HG02943 (cell line): Measurements from ENCODE around the gene ADGRD2.

Source experiments
- ATAC-seq: cut with Tn5 transposase; IDR thresholded peaks from one replicate; pipeline ENCODE4 v1.9.1; 2021; ENCODE audit warnings: mild to moderate bottlenecking, low read depth, moderate library complexity; ENCODE audit not compliant: unreplicated experiment

Gene ADGRD2

DNA sequence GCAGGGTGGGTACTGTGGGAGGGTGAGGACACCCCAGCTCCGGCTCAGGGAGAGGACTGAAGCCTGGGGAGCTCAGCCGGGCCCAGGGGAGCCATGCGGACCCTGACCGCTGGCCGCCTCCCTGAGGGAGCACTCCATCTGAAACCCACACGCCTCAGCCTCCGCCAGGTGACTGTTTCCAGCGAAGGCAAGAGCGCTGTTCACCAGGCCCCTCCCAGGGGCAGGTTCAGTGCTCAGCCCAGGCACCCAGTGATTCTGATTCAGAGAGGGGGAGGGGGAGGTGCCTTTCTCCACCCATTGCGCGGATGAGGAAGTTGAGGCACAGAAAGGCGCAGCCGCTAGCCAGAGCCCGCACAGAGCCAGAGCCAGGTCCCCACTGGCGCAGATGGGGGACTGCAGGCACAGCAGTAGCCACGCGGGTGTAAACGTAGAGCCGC is 27.0 kb downstream of the ADGRD2 start:
- no peak for ATAC-seq

DNA sequence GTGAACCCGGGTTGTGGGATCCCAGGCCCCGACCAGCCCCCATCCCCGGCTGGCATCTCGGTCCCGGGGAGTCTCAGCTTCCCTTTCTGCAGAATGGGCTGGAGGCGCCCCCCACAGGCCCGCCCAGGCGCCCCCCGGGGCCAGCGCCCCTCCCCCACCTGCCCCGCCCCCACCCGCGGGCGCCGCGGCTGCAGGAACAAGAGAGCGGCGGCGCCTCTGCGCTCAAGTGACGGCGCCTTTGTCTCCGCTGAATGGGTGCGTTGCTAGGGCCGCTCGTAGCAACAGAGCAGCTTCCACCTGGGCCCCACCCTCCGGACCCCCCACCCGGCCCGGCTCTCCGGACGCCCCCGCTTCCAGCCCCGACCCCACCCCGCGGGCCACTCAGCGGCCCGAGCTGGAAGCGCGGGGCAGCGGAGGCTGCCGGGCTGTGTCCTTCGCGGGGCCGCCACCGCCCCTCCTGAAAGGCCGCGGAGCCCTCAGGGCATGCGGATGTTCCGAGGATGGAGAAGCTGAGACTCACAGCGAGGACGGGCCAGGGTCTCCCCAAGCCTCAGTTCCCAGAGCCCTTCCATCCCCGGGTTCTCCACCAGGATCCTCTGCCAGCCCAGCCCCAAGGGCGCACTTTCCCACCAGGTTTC is 27.5 kb downstream of the ADGRD2 start:
- no peak for ATAC-seq

DNA sequence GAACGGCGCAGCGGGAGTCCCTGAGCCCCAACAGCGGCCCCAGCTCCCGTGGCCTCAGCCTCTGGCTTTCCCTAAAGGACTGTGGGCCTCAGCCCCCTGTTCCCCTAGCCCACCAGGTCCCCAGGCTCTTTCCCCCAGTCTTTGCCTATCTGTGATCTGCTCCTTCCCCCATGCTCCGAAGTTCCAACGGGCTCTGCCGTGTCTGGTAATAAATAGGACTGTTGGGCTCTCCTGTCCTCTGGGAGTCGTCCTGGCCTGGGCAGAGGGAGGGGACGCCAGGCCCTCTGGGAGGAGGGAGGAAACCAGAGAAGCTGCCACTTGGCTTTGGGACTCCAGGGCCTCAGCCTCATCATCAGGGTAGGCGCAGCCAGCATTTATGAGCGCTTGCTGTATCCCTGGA is 28.1 kb downstream of the ADGRD2 start:
- no peak for ATAC-seq

DNA sequence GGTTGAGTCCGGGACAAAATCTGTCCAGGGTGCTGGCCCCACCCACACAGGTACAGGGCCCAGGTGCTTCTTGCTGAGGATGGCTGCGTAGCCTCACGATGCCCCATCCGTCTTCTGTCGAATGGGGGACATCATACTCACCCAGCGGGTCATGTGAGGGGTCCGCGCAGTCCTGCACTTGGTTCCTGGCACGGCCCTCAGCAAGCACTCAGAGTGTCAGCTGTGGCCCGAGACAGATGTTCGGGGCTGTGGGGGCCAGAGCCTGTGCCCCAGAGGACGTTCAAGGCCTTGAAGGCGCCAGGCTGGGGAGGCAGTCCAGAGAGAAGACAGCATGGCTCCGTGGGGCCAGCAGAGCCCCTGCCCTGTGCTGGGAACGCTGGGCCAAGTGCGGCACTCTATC is 29.1 kb downstream of the ADGRD2 start:
- ATAC-seq, result no peak

DNA sequence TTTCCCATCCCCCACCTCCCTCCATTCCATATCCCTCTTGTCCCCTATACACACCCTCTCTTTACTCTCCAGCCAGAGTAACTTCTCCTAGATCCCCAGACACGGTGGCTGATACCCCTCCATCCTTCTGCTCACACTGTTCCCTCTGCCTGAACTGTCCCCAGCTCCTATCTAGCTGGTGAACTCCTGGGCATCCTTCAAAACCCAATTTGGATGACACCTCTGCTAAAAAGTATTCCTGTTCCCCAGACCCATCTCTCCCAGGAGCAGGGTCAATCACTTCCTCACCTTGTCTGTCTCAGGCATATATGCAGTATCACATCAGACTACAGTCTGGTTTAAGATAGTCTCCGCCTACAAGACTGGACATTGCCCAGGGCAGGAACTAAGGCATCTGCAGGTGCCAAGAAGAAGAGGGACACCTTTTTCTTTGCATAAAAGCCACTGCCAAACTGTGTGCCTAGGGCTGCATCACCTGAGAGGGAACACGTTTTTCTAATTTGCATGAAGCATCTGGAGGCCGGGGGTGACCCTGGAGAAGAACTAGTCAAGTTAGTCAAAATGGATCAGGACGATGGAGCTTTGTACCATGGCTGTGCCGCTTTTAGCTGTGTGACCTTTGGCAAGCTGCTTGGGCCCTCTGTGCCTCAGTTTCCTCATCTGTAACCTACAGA is 29.8 kb downstream of the ADGRD2 start:
- no peak for ATAC-seq

DNA sequence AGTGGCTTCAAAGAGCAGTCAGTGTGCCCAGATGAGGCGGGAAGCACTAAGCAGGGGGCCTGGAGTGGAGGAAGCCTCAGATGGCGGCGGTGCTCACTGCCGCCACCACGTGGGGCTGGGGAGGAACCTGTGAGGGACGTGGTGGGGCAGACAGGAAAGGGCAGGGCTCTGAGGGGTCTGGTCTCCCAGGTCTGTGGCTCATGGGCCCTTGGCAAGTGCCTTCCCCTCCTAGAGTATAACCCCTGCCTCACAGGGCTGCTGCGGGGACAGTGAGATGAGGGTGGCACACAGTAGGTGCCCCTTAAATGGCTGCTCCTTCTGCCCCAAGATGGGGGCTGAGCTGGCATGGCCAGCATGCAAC is 30.4 kb downstream of the ADGRD2 start:
- ATAC-seq, result no peak

DNA sequence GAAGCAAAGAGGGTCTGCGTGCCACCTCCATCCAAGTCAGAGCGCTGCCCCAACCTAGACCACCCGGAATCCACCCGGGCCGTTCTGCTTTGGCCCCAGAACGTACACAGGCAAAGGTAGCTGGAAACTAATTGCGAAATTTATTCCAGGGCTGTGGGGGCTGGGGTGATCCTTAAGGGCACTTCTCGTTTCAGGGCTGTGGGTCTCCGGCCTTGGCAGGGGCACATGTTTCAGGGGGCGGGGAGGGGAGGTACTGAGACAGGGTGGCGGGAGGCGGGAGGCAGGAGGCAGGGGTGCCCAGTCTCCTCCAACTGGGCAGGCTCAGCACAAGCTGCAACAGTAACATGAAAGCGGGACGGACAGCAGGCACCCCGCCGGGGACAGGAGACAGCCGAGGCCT is 30.9 kb downstream of the ADGRD2 start:
- ATAC-seq, result no peak

DNA sequence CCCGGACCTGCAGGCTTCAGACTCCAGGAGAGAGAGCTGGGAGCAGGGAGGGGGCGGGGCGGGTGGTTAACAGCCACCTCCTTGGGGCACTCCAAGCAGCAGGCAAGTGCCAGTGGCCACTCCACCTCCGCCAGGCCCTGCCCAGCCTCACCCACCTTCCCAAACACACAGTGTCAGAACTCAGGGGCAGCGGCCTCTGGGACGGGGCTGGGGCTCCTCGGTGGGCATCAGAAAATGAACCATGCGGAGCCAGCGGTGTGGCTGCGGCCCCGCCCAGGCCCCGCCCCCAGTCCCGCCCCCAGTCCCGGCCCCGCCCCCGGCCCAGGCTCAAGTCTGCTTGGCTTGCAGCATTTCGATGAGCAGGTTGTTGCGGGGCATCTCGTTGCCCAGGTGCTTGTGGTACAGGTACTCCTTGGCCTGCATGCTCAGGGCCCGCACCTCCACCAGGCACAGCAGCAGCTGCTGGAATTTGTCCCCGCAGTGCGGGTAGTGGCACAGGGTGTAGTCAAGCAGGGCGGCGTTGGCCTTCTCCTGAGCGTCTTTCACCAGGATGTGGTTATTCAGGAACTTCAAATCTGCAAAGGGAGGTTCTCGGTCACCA is 32.3 kb downstream of the ADGRD2 start:
- ATAC-seq, result no peak

DNA sequence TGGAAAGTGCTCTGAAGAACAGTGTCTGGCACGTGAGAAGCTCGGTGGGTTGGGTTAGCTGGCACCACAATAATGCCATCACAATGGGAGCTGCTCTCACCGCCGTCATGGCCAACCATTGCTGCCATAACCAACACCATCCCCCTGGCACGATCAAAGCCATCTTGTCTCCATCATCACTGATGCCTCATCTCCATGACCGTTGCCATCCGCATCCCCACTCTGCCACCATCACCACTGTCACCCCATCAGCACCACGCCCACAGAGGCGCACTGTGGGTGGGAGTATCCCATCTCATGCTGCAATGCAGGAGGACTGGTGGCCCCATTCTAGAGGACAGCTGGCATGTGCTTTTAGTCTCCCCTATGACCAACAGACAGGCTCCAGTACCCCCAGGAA is 33.2 kb downstream of the ADGRD2 start:
- ATAC-seq, result no peak

DNA sequence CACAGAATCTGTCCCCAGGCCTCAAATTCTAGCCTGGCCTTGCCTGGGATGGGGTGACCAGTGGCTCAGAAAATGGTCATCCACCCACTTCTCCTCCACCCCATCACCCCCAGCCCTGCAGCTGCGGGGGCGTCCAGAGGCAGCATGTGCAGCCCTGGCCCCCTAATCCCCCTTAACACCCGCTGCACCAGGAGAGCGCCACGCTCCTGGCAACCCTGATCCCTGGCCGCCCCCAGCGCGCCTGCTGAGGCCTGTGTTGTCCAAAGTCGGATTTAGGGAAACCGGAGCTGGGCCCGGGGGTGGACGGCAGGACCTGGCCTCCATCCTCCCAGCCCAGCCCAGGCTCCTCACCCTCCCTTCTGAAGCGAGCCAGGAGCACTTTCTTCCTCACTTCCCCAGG is 35.0 kb downstream of the ADGRD2 start:
- ATAC-seq, result no peak

DNA sequence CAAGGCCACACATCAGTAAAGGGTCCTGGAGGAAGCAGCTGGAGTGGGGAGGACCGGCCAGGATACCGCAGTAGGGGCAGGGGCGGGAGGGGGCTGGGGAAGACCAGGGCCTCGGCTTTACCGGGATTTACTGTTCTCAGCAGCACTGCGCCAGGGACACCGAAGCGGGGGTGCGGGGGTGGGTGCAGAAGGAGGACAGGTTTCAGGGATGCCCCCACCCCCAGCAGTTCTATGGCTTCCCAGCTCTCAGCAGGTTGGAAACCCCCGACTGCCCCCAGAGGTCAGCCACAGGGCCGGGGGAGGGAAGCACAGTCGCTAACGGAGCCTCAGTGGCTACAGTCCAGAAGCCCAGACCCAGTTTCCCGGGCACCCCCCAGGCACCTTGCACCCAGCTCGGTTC is 35.7 kb downstream of the ADGRD2 start:
- ATAC-seq, result no peak

DNA sequence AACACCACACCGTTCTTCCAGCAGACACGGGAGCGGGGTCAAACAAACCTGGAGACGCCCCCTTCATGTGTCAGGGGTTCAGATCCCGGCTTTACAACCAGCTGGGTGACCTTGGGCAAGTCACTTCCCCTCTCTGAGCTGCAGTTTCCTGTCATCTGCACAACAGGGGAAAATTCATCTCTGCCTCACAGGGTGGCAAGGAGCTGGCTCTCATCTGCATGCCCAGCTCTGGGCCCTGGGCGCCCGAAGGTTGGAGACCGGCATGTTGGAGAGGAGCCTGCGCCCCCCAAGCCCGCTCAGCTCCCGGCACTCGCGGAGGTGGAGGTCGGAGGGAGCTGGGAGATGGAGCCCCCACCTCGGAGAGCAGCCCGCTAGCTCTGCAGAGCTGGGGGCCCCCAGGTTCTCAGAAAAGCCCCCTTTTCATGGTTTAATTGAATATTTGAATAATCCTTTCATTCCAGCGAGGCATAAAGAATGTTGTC is 36.6 kb downstream of the ADGRD2 start:
- ATAC-seq, result no peak

DNA sequence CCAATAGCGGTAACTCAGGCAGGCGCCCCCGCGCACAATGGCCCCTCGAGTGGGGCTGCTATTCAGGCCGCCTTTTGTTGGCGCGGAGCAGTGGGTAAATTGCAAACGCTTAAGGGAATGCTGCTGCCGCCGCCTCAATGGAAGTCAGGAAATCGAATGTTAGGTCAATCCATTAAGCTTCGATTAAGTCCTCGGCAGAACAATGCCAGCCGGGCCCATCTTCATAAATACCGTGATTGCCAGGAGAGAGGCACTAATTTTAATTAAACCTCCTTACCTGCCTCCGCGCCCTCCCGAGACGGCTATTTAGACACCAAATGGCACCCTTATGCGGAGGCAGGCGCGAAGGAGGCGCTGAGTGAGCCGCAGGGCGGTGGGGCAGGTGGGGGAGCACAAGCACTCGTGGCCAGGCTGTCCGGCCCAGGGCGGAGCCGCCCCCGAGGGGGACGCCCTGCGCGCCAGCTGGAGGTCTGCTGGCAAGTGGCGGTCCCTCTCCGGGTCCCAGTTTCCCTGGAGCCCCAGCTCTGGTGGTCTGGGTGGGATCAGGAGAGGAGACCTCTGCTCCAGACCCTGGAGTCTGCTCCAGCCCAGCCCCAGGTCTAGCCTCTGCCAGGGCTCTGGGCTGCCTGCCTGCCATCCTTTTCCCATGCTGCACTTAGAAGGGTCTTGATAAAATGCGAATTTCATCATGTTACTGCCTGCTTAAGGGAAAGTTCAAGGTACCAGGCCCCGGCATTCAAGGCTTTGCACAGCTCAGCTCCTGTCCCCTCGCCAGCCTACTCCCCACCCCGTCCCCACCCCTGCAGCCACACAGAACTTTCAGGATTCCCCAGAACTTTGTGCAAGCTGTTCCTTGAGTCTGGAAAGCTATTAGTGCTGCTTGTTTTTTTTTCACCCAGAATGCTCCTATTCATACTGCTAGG is 37.3 kb downstream of the ADGRD2 start:
- ATAC-seq, result no peak

DNA sequence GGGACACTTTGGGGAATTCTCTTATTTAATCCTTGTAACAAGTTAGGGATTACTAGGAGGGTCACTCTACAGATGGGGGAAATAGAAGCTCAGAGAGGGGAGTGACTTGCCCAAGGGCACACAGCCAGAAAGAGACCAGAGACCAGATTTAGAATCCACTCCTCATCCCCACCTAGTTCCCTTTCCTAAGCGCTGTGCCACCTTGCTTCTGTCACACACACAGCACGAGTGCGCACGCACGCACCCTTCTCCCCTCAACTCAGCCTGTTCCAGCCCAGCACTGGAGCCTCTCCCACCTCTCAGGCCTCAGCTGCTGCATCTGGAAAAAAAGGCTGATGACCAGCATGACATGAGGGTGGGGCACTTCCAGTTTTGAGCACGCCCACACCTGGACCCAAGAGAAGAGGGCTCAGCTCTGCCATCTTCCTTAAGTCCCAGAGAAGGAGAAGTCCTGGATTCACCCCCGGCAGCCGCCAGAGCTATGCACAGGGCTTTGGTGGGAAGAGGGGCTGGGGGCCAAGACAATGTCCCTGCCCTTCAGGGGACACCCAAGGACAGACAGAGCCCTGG is 38.5 kb downstream of the ADGRD2 start:
- no peak for ATAC-seq

DNA sequence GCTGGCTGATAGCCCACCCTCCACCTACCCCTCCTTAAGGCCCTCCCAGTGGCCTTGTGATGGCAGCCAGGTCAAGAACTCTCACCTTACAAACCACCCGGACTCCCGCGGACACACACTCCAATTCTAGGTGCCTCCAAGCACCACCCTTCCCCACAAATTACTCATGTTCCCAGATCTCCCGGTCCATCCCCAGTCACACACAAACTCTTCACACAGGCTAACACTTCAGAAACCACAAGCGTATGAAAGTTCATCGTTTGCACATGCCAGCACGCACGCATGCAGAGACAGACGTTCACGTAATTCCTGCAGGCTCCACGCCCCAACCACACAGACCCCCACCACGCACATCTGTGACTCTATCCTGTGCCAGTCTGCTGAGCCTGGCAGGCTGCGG is 39.0 kb downstream of the ADGRD2 start:
- no peak for ATAC-seq

DNA sequence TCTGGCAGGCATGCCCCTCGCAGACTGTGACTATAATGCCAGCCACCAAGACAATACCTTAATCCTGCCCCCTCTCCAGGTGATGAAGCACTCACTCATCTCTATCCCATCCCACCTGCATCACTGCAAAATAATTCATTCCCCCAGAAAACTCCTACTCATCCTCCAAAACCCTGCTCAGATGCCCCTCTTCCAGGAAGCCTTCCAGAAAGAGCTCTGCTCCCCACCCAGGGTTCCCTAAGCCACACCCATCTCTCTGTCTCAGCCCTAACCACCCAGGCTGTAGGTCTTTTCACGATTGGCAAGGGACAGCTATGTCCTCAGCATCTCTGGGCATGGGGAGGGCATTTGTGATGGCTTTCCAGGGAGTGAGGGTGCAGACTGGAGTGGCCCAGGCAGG is 39.8 kb downstream of the ADGRD2 start:
- no peak for ATAC-seq

DNA sequence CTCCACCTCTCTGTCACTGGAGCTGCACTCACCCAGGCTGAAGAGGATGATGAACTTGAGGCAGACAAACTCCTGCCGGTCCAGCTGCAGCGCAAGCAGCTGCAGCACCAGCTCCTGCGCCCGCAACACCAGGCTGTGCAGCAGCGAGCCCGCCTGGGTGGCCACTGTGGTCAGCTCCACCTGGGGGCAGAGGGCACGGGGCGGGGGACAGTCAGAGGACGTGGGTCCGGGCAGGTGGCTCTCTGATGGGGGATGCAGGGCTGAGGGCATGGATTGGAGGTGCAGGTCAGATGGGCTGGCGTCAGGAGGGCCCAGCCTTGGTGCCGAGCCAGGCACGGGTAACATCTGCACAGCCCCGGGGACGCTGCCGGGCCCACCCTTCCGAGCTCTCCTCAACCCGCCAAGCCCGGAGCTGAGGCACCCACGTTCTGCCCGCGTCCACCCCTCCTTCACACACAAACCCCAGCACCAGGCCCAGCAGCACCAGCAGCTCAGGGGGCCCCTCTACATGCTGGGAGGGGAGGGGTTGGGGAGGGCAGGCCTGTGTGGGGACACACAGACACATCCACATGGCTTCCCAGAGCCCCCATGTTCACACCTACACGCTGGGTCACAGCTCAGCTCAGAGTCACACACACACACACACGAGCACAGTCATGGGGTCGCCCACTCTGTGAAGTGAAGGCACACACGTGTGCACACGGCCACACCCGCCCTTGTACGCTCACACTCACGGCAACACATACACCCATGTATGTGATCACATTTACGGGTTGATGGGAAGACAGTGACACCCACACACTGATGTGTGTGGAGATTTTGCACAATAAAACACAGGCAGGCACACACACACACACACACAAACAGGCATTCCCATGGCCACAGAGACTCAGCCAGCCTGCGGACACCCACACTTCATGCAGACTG is 41.1 kb downstream of the ADGRD2 start:
- ATAC-seq, result no peak

DNA sequence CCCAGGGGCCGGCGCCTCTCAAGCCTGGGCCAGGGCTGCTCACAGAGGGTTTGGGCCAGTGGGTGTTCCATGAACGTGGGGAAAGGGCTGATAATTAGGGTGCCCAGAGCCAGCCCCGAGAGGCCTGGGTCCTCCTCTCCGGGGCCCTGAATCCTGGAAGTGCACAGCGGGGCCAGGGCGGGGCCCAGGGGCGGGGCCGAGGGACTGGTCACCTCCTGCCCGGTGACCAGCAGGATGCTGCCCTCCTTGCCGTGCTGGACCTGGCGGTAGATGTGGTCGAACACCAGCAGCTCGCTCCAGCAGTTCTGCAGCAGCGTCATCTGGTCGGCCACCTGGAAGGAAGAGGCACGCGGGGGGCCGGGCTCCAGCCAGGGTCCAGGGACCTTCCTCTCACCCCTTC is 42.6 kb downstream of the ADGRD2 start:
- ATAC-seq, result no peak

DNA sequence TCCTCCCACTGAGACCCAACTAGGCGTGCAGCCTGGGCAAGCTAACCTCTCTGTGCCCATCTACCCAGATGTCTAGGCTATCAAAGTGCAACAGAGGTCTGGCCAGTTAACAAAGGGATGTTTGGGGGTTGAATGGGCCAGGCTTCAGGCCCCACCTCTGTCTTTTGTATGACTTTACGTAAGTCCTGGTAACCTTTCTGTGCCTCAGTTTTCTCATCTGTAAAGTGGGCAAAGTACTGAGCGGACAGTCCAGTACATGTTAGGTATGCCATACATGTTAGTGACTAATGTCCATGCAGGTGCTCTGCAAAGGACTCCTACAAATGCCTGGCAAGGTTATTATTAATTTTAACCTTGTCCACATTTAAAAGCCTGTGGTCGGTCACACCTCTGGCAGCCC is 43.0 kb downstream of the ADGRD2 start:
- no peak for ATAC-seq
